ENCODE results near the gene MYEOV. TPM values are rescaled to one million over a fixed set of nuclear protein-coding genes. Genes with fewer than 3 reads are reported as not detected.
A peak's percentile ranks its signal among the peaks of the same experiment; 100 is the strongest.

Gene MYEOV
- total RNA-seq, 2 donors from 2014 or later = 4.5 to 8.2 TPM

DNA sequence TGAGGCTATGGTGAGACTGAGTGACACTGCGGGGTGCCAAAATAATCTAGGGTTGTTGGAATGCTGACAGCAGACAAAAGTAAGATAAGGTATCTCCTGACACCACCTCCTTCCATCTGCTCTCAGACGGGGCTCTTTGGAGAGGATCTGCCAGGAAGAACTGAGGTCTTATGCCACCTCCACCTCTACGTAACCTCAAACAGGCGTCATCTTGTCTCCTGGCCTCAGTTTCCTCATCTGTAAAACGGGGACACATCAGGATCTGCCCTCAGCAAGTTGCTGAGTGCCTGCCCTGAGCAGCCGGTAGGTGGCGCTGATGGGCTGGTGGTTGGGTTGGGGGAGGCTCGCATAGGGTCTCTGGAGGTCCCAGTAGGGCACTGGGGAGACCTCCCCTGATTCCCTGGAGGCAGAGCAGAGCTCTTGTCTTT lies 1.7 kb upstream of the MYEOV start:
- Histone ChIP-seq H3K4me1 (peaks cover 16% of the 10 kb centered on the region), H3K36me3 (no peaks in the 10 kb centered on the region), H3K27me3 (no peaks in the 10 kb centered on the region), H3K9me3 (no peaks in the 10 kb centered on the region), H3K4me3 (no peak overlapping the region), H3K27ac (no peak overlapping the region), H3K9ac (ENCODE audit: low read depth in 2 of 2, low read length in 2 of 2) (no peak overlapping the region)
- TF ChIP-seq, protein P1, sequence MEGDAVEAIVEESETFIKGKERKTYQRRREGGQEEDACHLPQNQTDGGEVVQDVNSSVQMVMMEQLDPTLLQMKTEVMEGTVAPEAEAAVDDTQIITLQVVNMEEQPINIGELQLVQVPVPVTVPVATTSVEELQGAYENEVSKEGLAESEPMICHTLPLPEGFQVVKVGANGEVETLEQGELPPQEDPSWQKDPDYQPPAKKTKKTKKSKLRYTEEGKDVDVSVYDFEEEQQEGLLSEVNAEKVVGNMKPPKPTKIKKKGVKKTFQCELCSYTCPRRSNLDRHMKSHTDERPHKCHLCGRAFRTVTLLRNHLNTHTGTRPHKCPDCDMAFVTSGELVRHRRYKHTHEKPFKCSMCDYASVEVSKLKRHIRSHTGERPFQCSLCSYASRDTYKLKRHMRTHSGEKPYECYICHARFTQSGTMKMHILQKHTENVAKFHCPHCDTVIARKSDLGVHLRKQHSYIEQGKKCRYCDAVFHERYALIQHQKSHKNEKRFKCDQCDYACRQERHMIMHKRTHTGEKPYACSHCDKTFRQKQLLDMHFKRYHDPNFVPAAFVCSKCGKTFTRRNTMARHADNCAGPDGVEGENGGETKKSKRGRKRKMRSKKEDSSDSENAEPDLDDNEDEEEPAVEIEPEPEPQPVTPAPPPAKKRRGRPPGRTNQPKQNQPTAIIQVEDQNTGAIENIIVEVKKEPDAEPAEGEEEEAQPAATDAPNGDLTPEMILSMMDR (IDR thresholded peaks at IDR 0.05) = peak; percentile 69
- DNase-seq = no peak
- intact Hi-C loops (cut with DNase I) = loop anchor here (5.0 to 10.0 kb wide), 2 partner anchors 173 to 350 kb away; partner anchors contain the start of gene CCND1

DNA sequence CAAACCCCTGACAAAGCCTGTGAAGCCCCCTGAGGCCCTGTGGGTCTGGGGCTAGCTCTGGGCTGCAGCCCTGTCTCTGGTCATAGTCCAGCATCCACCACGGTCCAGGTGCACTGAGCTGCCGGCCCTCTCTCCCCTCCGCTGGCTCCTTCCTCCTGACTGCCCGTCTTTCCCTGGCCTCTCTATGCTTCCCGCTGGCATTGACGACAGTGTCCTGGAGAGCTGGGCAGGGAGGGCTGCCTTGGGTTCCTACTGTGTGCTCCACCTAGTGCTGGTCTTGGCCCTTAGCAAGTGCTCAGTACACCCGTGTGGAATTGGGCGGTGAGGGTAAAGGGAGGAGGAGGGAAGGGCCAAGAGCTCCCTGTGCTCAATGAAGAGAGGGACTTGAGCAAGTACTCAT lies 868 bp upstream of the MYEOV start:
- peak overlapping the region; percentile 51 for H3K27ac ChIP-seq
- H3K9me3 ChIP-seq = no peaks in the 10 kb centered on the region
- H3K36me3 ChIP-seq = no peaks in the 10 kb centered on the region
- no peak overlapping the region for H3K4me3 ChIP-seq
- H3K4me1 ChIP-seq = peaks cover 22% of the 10 kb centered on the region
- DNase-seq = no peak
- no peaks in the 10 kb centered on the region for H3K27me3 ChIP-seq
- peak overlapping the region in 1 of 2 donors; percentile 62 for H3K9ac ChIP-seq (ENCODE audit: low read depth in 2 of 2, low read length in 2 of 2)
- intact Hi-C loops (cut with DNase I) = loop anchor here (5.0 to 10.0 kb wide), 2 partner anchors 172 to 349 kb away; partner anchors contain the start of gene CCND1
- TF ChIP-seq, protein P1 (IDR thresholded peaks at IDR 0.05) = no peak

DNA sequence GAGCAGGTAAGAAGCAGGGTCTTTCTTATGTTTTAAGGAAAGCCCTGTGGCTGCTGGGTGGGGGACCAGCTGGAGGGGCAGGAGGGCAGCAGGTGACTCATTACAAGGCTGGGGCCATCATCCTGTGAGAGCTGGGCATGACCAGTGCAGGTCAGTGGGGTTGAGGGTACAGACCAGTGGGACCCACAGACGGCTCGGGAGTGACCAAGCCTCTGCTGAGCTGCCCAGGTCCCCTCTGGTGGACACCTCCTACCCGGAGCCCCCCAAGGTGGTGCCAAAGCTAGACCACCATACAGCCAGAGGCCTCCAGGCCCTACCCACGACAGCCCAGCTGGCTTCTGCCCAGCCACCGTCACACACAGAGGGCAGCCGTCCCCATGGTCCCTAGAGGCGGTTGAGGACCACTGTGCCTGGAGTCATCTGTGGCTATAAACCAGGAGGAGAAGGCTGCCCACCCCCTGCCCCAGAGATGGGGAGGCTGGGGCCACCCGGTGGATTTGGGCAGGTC lies 670 bp downstream of the MYEOV start:
- H3K9ac ChIP-seq (ENCODE audit: low read depth in 2 of 2, low read length in 2 of 2) = peak overlapping the region; percentile 31 to 57
- no peaks in the 10 kb centered on the region for H3K27me3 ChIP-seq
- DNase-seq = no peak
- TF ChIP-seq, protein P1 (IDR thresholded peaks at IDR 0.05) = no peak
- intact Hi-C loops (cut with DNase I) = loop anchor here (5.0 to 10.0 kb wide), 2 partner anchors 170 to 348 kb away; partner anchors contain the start of gene CCND1
- peaks cover 33% of the 10 kb centered on the region for H3K4me1 ChIP-seq
- H3K27ac ChIP-seq = no peak overlapping the region
- no peaks in the 10 kb centered on the region for H3K9me3 ChIP-seq
- no peak overlapping the region for H3K4me3 ChIP-seq
- no peaks in the 10 kb centered on the region for H3K36me3 ChIP-seq

DNA sequence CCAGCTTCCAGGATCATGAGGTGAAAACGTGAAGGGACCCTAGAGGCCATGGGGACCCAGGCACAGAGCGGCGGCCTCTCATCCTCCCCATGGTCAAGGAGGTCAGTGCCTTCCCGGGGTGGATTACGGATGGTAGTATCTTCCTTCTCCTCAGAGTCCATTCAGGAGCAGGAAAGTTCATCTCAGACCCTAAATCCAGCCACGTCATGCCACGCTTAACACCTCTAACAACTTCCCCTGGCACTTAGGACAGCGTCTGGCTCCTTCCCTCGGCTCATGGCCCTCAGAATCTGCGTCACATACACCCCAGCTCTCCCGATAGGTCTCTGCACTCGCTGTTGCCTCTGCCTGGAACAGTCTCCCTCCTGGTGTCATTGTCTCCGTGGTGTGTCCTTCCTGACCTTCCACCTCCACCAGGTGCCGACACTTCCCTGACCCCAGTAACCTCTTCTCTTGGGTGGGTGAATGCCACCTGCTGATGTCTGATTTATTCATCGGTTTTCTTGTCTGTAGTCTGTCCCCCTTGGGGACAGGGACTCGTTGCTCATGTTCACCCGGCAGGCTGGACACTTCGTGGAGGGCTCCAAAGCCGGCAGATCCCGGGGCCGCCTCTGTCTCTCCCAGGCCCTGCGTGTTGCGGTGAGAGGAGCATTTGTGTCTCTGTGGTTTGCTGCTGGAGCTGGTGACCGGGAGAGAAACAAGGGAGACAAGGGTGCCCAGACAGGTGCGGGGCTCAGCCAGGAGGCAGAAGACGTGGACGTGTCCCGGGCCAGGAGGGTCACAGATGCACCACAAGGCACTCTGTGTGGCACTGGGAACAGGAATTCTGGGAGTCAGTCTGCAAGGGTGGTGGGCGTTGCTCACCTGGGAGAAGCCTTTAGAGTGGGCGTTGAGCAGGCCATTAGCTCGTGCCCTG lies 1.4 kb downstream of the MYEOV start:
- Histone ChIP-seq H3K27me3 (no peaks in the 10 kb centered on the region), H3K4me1 (peaks cover 33% of the 10 kb centered on the region), H3K9ac (ENCODE audit: low read depth in 2 of 2, low read length in 2 of 2) (peak overlapping the region; percentile 31 to 57), H3K36me3 (no peaks in the 10 kb centered on the region), H3K9me3 (no peaks in the 10 kb centered on the region), H3K27ac (no peak overlapping the region), H3K4me3 (no peak overlapping the region)
- no peak for DNase-seq
- intact Hi-C loops (cut with DNase I) = loop anchor here (10.0 kb wide), 1 partner anchor 169 kb away; no protein-coding TSS in a partner anchor
- TF ChIP-seq, protein P1 (IDR thresholded peaks at IDR 0.05) = no peak

DNA sequence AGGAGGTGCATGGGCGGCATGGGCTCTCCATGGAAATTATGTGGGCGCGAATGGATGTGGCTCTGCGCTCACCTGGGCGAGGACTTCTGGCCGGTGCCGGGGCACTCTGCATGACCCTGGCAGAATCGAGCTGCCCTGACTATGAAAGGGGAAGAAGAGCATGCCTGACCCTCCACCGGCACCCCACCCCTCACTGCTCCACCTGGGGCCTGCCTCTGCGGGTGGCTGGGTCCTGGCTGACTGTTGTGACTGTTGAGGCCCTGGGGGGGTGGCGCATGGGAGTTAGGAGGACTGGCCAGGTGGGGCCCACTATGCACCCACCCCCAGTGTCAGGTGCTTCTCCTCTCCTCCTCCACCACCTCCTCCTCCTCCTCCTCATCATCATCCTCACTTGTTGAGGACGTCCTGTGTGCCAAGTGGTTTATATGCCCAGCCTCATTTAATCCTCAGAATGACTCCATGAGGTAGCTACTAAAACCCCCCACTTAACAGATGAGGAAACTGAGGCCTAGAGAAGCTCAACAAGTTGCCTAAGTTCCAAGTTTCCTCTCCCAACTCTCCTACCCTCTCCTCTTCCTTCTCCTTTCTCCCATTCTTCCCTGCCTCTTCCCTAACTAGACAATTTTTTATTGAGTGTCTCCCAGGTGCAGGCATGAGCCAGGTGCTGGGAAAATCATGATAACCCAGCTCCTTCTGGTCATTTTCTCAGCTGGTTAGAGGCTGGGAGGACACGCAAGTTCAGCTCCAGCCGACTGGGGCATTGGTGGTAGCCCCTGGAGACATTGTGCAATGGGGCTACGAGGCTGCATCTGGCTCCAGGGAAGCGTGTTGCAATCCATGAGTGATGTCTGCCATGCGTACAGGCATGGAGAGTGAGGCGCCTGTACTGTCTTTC lies 2.3 kb downstream of the MYEOV start:
- no peak overlapping the region for H3K4me3 ChIP-seq
- no peak for DNase-seq
- H3K27ac ChIP-seq = peak overlapping the region; percentile 92
- no peaks in the 10 kb centered on the region for H3K36me3 ChIP-seq
- intact Hi-C loops (cut with DNase I) = loop anchor here (10.0 kb wide), 1 partner anchor 169 kb away; no protein-coding TSS in a partner anchor
- TF ChIP-seq, protein P1 (IDR thresholded peaks at IDR 0.05) = no peak
- H3K4me1 ChIP-seq = peaks cover 33% of the 10 kb centered on the region
- no peaks in the 10 kb centered on the region for H3K27me3 ChIP-seq
- peak overlapping the region in 1 of 2 donors; percentile 87 for H3K9ac ChIP-seq (ENCODE audit: low read depth in 2 of 2, low read length in 2 of 2)
- no peaks in the 10 kb centered on the region for H3K9me3 ChIP-seq
